Body of pancreas (tissue), 4 donors: ENCODE measurements around the gene FYCO1. TPM values are rescaled to one million over a fixed set of nuclear protein-coding genes. Genes with fewer than 3 reads are reported as not detected.

Source experiments
- ATAC-seq: fragments of 150-250 bp; one replicate; pipeline ENCODE4 v1.9.1; 2016
- DNase-seq, 4 donors: peaks; one replicate each; pipeline ENCODE4 v3.0.0-alpha.2; 2019
- H3K27ac ChIP-seq, 4 donors: fragments of 200-600 bp; sonication (generic); 1 replicate in 3 of 4; 2 replicates in 1 of 4; pipeline versions ENCODE4 v1.5.1 to v1.6.1; 2016 to 2019; ENCODE audit warnings: mild to moderate bottlenecking in 1 of 4, mixed read lengths in 1 of 4, moderate library complexity in 1 of 4
- H3K27me3 ChIP-seq, 2 donors: fragments of 200-600 bp; sonication (generic); one replicate each; pipeline ENCODE4 v1.6.0; 2016; ENCODE audit warnings: mild to moderate bottlenecking in 1 of 2
- H3K36me3 ChIP-seq, 2 donors: fragments of 200-600 bp; sonication (generic); replicated peaks in 1 of 2; 2 replicates each; pipeline ENCODE4 v1.5.1; 2016; ENCODE audit warnings: low read depth in 2 of 2; ENCODE audit not compliant: insufficient read depth in 1 of 2
- H3K4me1 ChIP-seq: fragments of 200-600 bp; sonication (generic); one replicate; pipeline ENCODE4 v1.6.0; 2016
- H3K4me3 ChIP-seq, 2 donors: fragments of 200-600 bp; sonication (generic); 1 replicate in 1 of 2; 2 replicates in 1 of 2; pipeline ENCODE4 v1.5.1; 2016 to 2019
- H3K9me3 ChIP-seq, 3 donors: fragments of 200-600 bp; sonication (generic); 1 replicate in 2 of 3; 2 replicates in 1 of 3; pipeline ENCODE4 v1.5.1; 2016
- POLR2A ChIP-seq, 3 donors: fragments of 450-650 bp; IDR thresholded peaks; one replicate each; pipeline ENCODE4 v1.6.1; 2016; ENCODE audit warnings: antibody characterized with exemption in 3 of 3, mild to moderate bottlenecking in 2 of 3
- WGBS, 2 donors: methylation state at CpG; one replicate each; pipeline ENCODE4 v1.1.5; 2017; 5-methylcytosine and 5-hydroxymethylcytosine counted together
- intact Hi-C: fragments of 100-400 bp; cut with DNase I; formaldehyde crosslinking; loops from one replicate; pipeline ENCODE4 v1.15.1; 2023
- total RNA-seq, 2 donors: library from RNA; depleted of rRNA; stranded (reverse); fragments of >200 nt; gene quantifications; one replicate each; pipeline ENCODE4 v1.1.0, GENCODE V29; 2016
- TF ChIP-seq, protein P1 (sequence below), 7 experiments: fragments of 450-650 bp in 4 of 7; fragments of 200-600 bp in 3 of 7; sonication (generic) in 3 of 7; IDR thresholded peaks; one replicate each; pipeline ENCODE4 v1.5.1; 2016 to 2019; ENCODE audit warnings: antibody characterized with exemption in 7 of 7

Gene FYCO1
- total RNA-seq, 2 donors from 2014 or later: 20.0 to 25.4 TPM

DNA sequence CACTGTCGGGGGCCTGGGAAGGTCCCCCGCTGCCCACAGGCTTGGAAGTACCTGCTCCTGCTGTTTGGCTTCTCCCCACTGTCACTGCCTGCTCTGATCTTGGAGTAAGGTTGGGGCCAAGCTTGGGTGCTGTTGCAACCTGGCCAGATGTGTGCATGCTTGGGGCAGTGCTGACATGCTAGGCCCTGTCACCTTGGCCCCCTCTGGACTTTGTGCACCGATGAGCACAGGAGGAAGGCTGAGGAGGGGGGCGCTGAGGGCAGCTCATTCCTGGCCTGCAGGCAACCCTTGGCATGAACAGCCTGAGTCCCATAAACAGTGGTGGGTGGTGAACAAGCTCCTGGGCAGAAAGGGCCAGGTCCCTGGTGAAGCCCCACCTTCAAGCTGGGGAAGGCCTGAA, 35.6 kb upstream of the FYCO1 start:
- Histone ChIP-seq H3K27ac (no peak overlapping the region), H3K36me3 (no peaks in the 10 kb centered on the region), H3K4me3 (no peak overlapping the region), H3K4me1 (no peaks in the 10 kb centered on the region), H3K9me3 (peaks cover 0 to 8% (median 0%) of the 10 kb centered on the region in 3 donors), H3K27me3 (no peaks in the 10 kb centered on the region)
- DNase-seq (no peak), ATAC-seq (no peak)
- intact Hi-C loops: no loop called here
- TF ChIP-seq, protein P1, sequence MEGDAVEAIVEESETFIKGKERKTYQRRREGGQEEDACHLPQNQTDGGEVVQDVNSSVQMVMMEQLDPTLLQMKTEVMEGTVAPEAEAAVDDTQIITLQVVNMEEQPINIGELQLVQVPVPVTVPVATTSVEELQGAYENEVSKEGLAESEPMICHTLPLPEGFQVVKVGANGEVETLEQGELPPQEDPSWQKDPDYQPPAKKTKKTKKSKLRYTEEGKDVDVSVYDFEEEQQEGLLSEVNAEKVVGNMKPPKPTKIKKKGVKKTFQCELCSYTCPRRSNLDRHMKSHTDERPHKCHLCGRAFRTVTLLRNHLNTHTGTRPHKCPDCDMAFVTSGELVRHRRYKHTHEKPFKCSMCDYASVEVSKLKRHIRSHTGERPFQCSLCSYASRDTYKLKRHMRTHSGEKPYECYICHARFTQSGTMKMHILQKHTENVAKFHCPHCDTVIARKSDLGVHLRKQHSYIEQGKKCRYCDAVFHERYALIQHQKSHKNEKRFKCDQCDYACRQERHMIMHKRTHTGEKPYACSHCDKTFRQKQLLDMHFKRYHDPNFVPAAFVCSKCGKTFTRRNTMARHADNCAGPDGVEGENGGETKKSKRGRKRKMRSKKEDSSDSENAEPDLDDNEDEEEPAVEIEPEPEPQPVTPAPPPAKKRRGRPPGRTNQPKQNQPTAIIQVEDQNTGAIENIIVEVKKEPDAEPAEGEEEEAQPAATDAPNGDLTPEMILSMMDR (IDR thresholded peaks at IDR 0.05): no peak
- no peak for TF ChIP-seq POLR2A (IDR thresholded peaks at IDR 0.05)
- WGBS, 2 donors: 88% methylated on average over 4 of the region's 4 CpGs; no CpG with 5 or more reads in 1 of the 2 donors

DNA sequence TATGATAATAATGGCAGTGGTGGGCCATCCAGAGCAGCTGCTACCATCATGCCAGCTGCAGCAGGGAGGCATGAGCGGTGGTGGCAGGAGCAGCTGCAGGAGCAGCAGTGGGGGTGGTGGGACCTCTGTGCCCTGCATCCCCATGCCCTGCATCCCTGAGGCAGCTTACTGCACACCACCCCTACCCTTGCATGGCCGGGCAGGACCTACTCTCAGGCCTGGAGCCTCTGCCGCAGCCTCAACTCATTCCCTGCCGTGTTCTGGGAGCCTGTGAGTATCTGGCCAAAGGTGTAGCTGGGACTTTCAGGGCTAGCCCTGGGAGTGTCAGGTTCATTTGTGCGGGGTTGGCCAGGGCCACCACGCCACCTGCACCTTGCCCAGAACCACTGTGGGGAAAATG, 35.0 kb upstream of the FYCO1 start:
- DNase-seq: no peak
- no peak overlapping the region for H3K4me3 ChIP-seq
- 89 to 100% methylated on average over 3 to 6 of the region's 6 CpGs for WGBS, 2 donors
- TF ChIP-seq, protein P1 (IDR thresholded peaks at IDR 0.05): no peak
- intact Hi-C loops: no loop called here
- no peaks in the 10 kb centered on the region for H3K4me1 ChIP-seq
- ATAC-seq: no peak
- H3K27me3 ChIP-seq: no peaks in the 10 kb centered on the region
- no peaks in the 10 kb centered on the region for H3K36me3 ChIP-seq
- peaks cover 0 to 8% (median 0%) of the 10 kb centered on the region in 3 donors for H3K9me3 ChIP-seq
- H3K27ac ChIP-seq: no peak overlapping the region

DNA sequence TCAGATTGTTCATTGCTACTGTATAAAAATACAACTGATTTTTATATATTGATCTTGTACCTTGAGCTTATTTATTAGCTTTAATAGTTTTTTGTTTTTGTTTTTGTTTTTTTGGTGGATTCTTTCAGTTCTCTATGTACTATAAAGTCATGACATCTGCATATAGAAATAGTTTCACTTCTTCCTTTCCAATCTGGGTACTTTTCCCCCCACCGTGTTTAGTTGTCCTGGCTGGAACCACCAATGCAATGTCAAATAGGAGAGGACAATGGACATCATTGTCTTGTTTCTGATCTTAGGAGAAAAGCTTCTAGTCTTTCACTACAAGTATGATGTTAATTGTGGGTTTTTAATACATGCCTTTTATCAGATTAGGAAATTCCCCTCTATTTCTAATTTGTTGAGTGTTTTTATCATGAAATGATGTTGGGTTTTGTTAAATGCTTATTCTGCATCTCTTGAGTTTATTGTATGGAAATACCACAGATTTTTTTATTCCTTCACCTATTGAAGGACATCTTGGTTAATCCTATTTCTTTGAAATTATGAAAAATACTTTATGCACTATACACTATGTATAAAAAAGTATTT, 34.4 kb upstream of the FYCO1 start:
- no peak overlapping the region for H3K27ac ChIP-seq
- DNase-seq (no peak), ATAC-seq (no peak)
- peaks cover 0 to 8% (median 0%) of the 10 kb centered on the region in 3 donors for H3K9me3 ChIP-seq
- H3K36me3 ChIP-seq: no peaks in the 10 kb centered on the region
- 45 to 83% methylated on average over 1 of the region's 1 CpG for WGBS, 2 donors
- no peaks in the 10 kb centered on the region for H3K27me3 ChIP-seq
- H3K4me1 ChIP-seq: no peaks in the 10 kb centered on the region
- no peak overlapping the region for H3K4me3 ChIP-seq
- intact Hi-C loops: no loop called here
- no peak for TF ChIP-seq POLR2A (IDR thresholded peaks at IDR 0.05)
- TF ChIP-seq, protein P1 (IDR thresholded peaks at IDR 0.05): no peak

DNA sequence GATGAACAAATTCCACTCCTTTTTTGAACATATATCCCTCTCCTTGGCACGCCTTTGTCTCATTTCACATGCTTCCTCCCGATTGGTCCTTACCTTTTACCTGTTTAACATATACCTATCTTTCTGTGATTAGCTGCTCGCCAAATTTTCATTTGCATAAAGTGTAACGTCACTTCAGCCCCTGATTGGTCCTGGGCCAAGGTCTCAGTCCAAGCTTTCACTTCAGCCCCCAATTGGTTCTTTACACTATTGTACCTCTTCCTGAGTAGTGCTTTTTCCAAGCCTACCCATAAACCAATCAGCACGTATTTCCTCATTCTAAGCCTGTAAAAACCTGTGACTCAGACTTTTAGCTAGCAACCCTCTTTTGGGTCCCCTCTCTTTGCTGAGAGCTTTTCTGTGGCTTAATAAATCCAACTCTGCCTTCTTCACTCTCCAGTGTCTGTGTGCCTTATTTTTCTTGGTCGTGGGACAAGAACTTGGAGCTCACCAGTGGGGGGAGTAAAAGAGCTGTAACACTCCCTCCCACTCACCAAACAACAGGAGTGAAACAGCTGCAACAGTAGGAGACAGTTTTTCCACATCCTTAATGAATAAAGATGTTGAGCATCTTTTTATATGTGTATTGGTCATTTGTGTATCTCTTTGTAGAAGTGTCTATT, 32.2 kb upstream of the FYCO1 start:
- intact Hi-C loops: no loop called here

More for the DNA sequence above, 32.2 kb upstream of the FYCO1 start:
- TF ChIP-seq, protein P1 (IDR thresholded peaks at IDR 0.05): no peak
- TF ChIP-seq POLR2A (IDR thresholded peaks at IDR 0.05): no peak
- Histone ChIP-seq H3K9me3 (peaks cover 0 to 8% (median 0%) of the 10 kb centered on the region in 3 donors), H3K27me3 (no peaks in the 10 kb centered on the region), H3K27ac (no peak overlapping the region), H3K4me3 (no peak overlapping the region), H3K36me3 (no peaks in the 10 kb centered on the region), H3K4me1 (no peaks in the 10 kb centered on the region)
- DNase-seq (no peak), ATAC-seq (no peak)
- 72 to 73% methylated on average over 6 of the region's 6 CpGs for WGBS, 2 donors
